GM21528 (cell line): ENCODE measurements around the gene SLC22A4.

Experiments
- ATAC-seq: cut with Tn5 transposase; IDR thresholded peaks from one replicate; pipeline ENCODE4 v1.9.1; 2021; ENCODE audit warnings: mild to moderate bottlenecking, moderate library complexity; ENCODE audit not compliant: unreplicated experiment, low FRiP score

Gene SLC22A4

DNA sequence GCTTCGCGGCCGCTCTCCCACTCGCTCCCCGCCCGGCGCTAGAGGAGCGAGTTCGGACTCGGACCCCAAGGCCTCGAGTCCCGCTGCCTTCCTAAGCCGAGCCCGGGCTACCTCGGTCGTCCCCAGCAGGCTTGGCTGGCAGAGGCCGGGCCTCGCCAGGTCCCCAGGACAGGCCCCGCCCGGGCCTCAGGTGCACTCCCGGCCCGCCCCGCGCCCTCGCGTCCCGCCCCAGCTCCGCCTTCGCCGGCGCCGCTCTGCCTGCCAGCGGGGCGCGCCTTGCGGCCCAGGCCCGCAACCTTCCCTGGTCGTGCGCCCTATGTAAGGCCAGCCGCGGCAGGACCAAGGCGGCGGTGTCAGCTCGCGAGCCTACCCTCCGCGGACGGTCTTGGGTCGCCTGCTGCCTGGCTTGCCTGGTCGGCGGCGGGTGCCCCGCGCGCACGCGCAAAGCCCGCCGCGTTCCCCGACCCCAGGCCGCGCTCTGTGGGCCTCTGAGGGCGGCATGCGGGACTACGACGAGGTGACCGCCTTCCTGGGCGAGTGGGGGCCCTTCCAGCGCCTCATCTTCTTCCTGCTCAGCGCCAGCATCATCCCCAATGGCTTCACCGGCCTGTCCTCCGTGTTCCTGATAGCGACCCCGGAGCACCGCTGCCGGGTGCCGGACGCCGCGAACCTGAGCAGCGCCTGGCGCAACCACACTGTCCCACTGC lies 75.4 kb downstream of the SLC22A4 start, which contains the start of gene SLC22A5:
TSS of gene SLC22A5 (plus strand) at position 237 of the 707 bp plus-strand sequence. CDS start at position 500, 263 bp downstream.
- peak; percentile 78 for ATAC-seq

DNA sequence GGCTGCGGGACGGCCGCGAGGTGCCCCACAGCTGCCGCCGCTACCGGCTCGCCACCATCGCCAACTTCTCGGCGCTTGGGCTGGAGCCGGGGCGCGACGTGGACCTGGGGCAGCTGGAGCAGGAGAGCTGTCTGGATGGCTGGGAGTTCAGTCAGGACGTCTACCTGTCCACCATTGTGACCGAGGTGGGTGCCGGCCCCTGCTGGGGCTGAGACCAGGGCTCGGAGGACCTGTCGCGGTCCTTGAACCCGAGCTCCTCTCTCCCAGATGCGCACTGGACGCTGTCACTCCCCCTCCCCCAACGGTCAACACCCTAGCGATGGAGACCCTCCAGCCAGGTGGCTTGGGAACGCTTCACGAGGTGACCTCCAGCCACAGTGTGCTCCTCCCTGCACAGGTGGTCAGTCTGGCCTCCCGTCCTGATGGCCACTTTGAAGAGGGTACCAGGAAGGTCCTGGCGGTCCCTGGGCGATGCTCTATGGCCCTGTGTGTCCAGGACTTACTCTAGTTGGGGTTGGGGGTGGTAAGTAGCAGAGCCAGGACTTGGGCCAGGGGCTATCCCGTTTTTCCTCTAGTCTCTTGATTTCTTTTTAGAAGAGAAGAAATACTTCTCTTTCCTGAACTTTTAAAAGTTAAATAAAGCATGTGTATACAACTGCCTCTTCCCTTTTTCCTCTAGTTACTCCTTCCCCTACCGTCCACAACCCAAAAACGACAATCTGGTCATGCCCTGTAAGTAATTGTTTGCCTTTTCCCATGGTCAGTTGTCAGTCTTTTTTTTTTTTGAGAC lies 76.2 kb downstream of the SLC22A4 start:
- no peak for ATAC-seq

DNA sequence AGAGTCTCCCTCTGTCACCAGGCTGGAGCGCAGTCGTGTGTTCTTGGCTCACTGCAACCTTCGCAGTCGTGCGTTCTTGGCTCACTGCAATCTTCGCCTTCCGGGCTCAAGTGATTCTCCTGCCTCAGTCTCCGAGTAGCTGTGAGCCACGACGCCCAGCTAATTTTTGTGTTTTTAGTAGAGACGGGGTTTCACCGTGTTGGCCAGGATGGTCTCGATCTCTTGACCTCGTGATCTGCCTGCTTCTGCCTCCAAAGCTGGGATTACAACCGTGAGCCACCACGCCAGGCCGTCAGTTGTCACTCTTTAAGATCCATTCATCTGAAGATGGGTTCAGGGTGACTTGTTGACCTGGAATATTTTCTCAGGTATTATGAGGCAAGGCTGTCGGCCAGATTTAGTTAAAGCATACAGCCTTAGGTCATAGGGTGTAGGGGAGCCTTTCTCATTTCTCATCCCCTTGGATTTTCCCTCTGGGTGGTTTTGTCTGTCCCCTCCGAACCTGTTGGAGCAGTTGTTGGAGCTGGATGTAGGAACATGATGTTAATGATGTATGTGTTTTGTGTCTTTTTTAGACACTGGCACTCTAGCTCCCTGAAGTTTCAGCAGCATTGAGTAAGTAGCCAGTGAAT lies 76.9 kb downstream of the SLC22A4 start:
- ATAC-seq, result no peak

DNA sequence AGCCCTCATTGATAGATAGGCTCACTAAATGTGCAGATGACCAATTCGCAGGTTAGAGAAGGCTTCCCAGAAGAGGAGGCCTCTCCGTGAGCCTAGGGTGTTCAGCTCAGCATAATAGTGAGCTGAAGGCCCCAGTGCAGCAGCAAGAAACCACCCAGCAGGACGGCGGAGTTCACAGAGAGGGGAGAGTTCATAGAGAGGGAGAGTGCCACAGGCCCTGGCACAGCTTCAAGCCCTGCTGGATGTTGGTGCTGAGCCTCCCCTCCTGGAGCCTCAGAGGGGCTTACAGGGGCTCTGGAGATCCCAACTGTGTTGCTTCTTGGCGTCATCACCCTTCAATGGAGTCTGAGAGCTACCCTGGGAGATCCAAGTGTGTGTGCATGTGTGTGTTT lies 77.4 kb downstream of the SLC22A4 start:
- no peak for ATAC-seq

DNA sequence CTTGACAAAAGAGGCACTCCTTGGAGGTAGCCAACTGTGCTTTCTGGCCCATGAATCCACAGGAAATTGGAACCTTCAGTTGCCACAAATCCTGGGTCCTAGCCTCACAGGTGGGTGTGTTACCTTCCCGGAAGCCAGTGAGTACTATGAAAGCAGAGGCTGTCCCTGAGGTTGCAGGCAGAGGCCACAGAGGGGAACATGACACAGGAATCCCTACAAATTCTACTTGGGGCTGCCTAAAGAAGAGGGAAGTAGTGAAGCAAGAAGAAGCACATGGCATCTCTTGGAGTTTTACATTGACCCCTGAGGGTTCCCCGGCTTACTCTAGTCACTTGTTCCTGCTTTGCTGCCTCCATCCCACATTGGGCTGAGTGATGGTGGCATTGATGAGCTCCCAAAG lies 77.9 kb downstream of the SLC22A4 start:
- no peak for ATAC-seq

DNA sequence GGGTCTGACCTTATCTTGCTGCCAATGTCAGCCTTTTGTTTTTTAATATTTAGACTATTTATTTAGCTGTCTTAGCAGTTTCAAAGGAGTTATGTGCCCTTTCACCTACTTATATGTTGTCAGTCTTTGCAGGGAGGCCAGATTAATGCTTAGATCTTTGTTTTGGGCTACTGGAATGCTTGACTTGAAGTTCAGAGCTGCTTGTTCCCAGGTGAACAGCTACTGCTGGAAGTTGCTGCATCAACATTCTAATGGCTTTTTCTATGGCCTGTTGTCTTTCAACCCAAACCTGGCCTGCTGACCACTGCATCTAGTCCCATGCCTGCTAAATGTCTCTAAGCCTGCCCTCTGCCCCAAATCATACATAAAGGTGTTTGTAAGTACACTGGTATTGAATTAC lies 78.3 kb downstream of the SLC22A4 start:
- no peak for ATAC-seq

DNA sequence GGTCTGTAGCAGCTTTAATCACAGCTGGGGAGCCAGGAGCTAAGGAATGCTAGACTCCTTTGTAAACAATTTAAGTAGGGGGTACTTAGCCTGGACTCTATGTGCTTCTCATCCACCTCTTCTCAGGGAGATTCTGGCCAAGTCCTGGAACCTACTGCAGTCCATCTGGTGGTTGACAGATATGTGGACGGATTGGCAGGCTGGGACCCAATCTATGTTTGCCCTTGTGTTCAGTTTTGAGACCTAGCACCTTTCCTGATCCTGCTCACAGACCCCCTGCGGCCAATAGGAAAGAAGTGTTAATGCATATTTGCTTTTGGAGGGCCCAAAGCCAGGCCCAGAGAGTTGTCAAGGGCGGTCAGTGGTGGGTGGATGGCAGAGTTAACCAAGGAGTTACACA lies 81.8 kb downstream of the SLC22A4 start:
- ATAC-seq, result no peak

DNA sequence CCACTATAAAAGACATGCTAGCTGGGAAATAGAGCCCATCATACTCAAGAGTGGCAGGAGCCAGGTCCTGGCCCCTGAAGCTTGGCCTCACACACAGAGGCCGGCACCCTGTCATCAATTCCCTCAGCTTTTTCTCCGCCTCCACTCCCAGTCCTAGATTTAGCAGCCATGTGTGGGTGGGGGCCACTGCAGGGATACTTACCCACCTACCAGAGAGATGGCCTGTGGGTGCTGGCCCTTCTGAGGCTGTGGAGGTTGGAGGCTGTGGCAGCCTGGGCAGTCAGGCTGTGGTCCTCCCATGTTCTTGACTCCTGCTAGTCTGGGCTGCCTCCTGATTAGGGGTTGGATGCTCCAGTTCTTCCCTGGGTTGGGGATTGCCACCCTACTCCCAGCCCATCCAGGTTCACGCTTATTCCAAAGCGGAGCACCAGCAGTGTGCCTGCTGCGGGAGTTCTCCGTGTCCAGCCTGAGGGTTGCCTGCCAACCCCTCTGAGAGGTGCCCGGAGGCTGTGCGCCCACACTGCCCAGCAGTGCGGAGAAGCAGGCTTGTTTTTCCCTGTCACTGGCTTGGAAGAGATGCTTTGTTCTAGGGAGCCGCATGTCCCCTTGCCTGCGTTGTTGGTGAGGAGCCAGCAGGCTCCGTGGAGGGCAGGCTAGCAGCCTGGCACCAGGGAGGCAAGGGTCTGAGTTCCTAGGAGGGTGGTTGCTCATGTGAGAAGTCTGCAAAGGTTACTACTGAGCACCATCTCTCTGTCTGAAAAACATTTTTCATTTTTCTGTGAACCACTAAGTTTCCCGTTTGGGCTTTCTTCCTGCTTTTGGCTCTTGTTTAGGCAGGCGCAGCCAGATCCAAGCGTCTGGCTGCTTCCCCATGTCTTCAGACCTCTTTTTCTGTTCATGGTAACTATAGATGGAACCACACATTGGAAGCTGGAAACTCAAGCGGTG lies 82.8 kb downstream of the SLC22A4 start:
- ATAC-seq, result no peak

DNA sequence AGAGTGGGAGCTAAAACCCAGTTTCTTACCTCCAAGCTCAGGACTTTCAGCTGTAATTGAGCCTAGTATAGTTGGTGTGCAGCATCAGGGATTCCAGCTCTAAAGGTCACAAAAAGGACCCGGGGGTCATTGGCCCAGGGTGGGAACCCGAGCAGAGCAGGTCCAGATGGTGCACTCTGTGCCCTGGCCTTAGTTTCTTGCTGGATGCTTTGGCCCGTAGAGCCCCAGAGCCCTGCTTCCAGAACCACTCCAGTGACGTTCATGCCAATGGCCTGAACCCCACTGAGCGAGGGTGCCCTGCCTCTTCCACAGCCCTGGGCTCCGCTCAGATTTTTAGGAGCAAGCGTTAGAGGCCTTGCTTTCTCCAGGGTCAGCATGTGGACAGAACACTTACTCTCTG lies 83.5 kb downstream of the SLC22A4 start:
- ATAC-seq, result no peak

DNA sequence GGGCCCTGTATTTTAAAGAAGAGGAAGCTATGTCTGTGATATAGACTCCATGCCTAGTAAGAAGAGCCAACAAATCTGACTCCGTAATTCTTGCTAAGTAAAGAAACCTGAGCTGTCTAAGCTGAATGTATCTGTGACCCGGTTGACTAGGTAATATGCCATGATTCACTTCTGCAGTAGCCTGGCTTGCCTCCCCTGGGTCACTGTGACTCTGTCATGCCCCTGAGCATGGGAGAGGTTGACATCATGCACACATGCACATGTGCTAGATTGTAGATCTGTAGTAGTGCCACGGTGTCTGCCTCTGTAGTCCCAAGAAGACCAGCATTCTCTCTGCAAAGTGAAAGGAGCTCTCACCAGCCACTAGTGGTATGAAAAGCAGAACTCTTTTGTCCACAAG lies 84.4 kb downstream of the SLC22A4 start:
- ATAC-seq, result no peak

DNA sequence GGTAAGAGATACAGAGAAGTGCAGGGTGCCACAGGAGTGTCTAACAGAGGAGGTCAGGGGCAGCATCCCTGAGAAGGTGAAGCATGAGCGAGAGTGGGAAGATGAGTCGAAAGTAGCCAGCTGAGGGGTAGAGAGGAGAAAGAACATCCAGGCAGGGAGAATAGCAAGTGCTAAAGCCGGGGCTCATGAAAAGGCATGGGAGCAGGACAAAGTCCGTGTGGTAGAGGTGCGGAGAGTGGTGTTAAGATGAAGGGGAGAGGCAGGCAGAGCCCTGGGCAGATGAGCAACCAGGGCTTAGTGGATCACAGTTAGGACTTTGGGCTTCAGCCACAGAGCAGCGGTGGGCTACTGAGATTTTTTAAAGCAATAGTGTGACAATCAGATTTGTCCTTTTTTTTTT lies 85.9 kb downstream of the SLC22A4 start:
- ATAC-seq, result no peak

DNA sequence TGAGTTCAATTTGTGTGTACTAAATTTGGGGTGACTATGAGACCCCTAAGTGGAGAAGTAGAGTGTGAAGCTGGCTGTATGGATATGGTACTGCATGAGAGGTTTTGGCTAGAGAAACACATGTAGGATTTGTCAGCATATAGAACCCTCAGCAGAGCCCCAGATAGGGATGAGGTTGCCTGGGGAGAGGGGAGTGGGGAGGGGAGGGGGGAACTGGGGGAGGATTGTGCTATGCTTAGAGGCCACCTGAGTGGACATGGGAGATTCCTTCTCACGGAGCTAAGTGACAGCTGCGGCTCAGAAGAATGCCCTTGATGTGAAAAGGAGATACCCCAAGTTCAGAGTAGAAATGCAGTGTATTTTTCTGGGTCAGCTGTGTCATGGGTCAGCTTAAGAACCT lies 86.5 kb downstream of the SLC22A4 start:
- ATAC-seq, result no peak

DNA sequence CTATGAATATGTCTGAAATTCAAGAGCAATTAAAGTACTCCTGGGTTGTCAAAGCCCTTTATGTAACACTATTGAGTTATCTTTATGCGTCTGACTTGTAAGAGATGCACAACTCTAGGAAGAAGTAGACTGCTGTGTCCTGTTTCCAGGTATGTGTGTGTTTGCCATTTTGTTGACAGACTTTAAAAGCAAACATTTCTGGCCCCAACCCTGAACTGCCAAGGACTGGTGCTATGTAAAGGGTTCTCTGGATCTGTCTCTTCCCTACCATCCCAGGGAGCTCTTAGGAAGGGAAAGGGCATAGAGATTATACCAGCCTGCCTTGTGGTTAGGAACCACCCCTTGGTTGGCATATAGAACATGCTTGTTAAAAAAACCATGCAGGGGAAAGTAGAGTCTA lies 87.4 kb downstream of the SLC22A4 start:
- ATAC-seq, result no peak

DNA sequence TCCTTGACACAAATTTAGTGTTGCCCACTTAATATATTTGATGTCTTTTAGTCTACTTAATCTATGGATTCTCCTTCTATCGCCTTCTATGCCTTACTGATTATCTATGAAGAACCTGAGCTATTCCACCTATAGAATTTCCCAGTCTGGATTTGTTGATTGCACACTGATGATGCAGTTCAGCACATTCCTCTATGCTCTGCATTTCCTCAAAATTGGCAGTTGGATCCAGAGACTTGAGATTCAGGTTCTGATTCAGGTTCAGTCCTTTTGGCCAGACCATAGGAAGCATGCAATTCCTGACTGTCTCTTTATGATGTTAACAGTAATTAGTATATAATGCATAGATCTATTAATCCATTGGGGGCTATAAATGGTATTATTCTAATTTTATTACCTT lies 89.1 kb downstream of the SLC22A4 start:
- ATAC-seq, result no peak

DNA sequence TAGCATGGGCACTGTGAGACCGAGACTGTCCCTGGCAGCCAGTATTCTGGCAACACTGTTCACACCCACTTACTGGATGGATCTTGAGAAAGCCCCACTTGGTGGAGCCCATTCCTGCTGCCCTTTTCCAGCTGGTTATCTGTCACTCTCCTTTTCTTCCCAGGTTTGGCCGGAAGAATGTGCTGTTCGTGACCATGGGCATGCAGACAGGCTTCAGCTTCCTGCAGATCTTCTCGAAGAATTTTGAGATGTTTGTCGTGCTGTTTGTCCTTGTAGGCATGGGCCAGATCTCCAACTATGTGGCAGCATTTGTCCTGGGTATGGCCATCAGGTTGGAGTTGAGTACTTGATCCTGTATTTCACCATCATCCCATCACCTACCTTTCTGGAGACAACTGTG lies 89.8 kb downstream of the SLC22A4 start:
- ATAC-seq, result no peak

DNA sequence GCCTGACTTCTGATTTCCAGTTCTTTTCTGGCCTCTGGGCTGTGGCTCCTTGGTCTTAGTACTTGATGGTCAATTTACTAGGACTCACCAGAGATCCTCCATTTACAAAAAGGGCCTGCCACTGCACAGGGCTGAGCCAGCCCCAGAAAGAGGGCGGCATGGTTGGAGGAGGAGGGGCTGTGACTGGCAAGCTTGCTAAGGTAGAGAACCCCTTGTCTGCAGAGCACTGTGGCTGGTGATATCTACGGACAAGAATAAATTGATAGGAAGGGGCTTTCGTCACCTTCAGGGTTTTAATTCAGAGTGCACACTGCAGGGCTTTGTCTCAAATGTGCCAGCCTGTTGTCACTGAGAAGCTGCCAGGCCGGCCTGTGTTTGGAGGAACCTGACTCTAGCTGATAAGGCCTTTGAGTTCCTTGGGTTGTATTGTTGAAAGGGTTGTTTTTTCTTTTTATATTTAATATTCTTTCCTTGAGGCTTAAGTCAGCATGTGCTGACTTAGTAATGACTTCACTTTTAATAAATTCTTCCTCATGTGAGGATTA lies 90.4 kb downstream of the SLC22A4 start:
- ATAC-seq, result no peak

DNA sequence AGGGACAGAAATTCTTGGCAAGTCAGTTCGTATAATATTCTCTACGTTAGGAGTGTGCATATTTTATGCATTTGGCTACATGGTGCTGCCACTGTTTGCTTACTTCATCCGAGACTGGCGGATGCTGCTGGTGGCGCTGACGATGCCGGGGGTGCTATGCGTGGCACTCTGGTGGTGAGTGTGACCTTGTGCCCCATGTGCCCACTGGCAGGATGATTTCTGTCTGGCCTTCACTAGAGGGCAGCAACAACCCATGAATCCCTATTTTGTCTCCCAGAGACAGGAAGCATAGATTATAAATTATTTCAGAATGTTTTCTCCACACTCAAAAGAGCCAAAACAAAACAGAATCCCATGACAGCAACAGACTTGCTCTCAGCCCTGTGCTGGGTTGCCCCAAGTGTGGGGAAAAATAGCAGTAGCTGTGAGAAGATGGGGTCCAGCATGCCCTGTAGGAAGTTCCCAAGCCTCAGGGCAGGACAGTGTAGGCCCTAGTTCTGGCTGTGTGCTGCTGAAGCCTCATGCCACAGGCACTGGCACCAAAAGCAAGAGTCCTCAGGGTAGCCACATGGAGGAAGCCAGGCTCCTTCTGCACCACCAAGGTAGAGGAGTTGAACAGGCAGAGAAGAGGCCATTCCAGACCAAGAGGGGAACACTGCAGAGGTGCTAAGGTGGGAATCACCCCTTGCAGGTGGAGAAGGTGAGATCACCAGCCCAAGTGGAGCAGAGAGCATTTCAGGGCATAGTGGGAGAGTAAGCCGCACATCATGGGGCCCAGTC lies 91.3 kb downstream of the SLC22A4 start:
- ATAC-seq, result no peak

DNA sequence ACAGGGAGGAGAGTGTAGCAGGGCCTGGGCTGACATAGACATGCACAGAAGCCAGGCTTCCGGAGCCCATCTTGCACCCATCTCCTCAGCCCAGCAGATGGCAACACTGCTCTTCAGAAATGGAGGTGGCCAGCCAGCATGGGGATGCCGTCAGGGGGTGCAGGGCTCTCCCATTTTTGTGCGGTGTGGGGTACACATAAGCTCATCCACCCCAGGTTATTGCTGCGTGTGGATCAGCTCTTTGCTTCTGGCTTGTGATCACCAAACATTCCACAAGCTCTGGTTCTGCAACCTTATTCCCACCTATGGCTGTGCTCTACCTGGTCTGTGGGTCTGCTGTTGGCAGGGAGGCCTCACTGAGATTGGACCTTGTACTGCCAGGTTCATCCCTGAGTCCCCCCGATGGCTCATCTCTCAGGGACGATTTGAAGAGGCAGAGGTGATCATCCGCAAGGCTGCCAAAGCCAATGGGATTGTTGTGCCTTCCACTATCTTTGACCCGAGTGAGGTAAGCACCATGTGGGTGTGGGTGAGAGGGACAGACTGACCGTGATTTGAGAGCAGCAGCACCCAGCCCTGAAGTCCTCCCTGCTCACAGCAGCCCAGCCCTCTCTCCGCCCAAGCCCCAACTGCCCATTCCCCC lies 92.6 kb downstream of the SLC22A4 start:
- ATAC-seq, result peak; percentile 76

DNA sequence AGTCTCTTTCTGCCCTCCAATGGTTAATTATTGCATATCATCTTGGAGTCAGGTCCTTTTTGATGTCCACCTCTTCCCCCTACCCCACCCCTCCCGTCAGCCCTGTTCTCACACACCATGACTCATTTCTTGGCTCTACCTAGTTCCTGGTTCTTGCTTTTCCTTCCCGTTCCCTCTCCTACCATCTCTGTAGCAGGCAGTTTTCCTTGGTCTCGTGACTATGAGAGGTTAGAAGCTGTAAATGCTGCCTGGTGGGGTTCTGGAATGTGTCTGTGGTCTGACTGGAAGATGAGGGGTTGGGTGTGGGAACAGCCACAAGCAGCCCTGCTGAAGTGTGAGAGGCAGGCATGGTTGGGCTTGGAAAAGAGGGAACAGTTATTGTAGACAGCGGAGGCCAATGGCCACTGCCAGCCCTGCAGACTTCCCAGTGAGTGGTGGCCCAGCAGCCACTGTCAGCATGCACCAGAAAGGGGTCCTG lies 93.5 kb downstream of the SLC22A4 start:
- no peak for ATAC-seq
